Ishikawa (cell line): ENCODE data around the gene BMPR1A.

Experiments
- CEBPB ChIP-seq: IDR thresholded peaks from 2 replicates; pipeline ENCODE4 v1.6.1; 2012
- CREB1 ChIP-seq: IDR thresholded peaks from 2 replicates; pipeline ENCODE4 v1.6.1; 2012; ENCODE audit warnings: low read depth
- EGR1 ChIP-seq: IDR thresholded peaks from 2 replicates; pipeline ENCODE4 v1.6.1; 2012
- EP300 ChIP-seq: IDR thresholded peaks from 2 replicates; pipeline ENCODE4 v1.6.1; 2012; ENCODE audit warnings: borderline replicate concordance
- FOXM1 ChIP-seq: IDR thresholded peaks from 2 replicates; pipeline ENCODE4 v1.6.1; 2012; ENCODE audit warnings: low read depth, borderline replicate concordance
- NFIC ChIP-seq: IDR thresholded peaks from 2 replicates; pipeline ENCODE4 v1.6.1; 2012
- RAD21 ChIP-seq: IDR thresholded peaks from 2 replicates; pipeline ENCODE4 v1.6.1; 2012; ENCODE audit warnings: low read depth
- TAF1 ChIP-seq: IDR thresholded peaks from 2 replicates; pipeline ENCODE4 v1.6.1; 2012; ENCODE audit warnings: low read depth, mild to moderate bottlenecking
- TCF12 ChIP-seq: IDR thresholded peaks from 2 replicates; pipeline ENCODE4 v1.6.1; 2012; ENCODE audit warnings: low read depth
- TEAD4 ChIP-seq: IDR thresholded peaks from 2 replicates; pipeline ENCODE4 v1.6.1; 2012
- USF1 ChIP-seq: IDR thresholded peaks from 2 replicates; pipeline ENCODE4 v1.6.1; 2012
- YY1 ChIP-seq: IDR thresholded peaks from 2 replicates; pipeline ENCODE4 v1.6.1; 2012; ENCODE audit warnings: low read depth
- ZBTB7A ChIP-seq: IDR thresholded peaks from 2 replicates; pipeline ENCODE4 v1.6.1; 2012; ENCODE audit warnings: low read depth
- TF ChIP-seq, protein P1 (sequence below): IDR thresholded peaks from 2 replicates; pipeline ENCODE4 v1.6.1; 2012
- TF ChIP-seq, protein P2 (sequence below): IDR thresholded peaks from 2 replicates; pipeline ENCODE4 v1.6.1; 2012; ENCODE audit warnings: low read depth, mild to moderate bottlenecking

Gene BMPR1A

DNA sequence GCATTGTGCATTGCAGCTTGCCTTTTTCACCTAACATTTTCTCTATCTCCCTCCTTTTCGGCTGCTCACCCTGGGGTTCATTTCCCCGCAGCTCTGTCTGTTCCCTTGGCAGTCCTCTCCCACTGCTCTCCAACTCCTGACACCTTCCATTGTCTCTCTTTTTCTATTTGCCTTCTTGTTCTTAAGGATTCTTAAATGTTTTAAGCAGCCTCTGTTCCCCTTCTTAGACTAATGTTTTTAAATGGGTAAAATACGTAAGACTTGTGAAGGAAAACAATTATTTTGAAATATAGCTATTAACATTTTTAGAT lies 19.4 kb downstream of the BMPR1A start:
- TF ChIP-seq FOXM1: no peak
- no peak for TF ChIP-seq CREB1
- no peak for TF ChIP-seq YY1
- TF ChIP-seq TEAD4: no peak

GRCh38 chr10:86779220-86780017 lies 23.0 kb downstream of the BMPR1A start:
- TF ChIP-seq NFIC (no peak), YY1 (no peak), TAF1 (no peak), TEAD4 (no peak), CREB1 (no peak), USF1 (no peak), TCF12 (no peak), ZBTB7A (no peak), RAD21 (no peak), FOXM1 (no peak), EGR1 (no peak), CEBPB (no peak), EP300 (no peak)
- TF ChIP-seq, protein P1, sequence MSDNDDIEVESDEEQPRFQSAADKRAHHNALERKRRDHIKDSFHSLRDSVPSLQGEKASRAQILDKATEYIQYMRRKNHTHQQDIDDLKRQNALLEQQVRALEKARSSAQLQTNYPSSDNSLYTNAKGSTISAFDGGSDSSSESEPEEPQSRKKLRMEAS: no peak
- TF ChIP-seq, protein P2, sequence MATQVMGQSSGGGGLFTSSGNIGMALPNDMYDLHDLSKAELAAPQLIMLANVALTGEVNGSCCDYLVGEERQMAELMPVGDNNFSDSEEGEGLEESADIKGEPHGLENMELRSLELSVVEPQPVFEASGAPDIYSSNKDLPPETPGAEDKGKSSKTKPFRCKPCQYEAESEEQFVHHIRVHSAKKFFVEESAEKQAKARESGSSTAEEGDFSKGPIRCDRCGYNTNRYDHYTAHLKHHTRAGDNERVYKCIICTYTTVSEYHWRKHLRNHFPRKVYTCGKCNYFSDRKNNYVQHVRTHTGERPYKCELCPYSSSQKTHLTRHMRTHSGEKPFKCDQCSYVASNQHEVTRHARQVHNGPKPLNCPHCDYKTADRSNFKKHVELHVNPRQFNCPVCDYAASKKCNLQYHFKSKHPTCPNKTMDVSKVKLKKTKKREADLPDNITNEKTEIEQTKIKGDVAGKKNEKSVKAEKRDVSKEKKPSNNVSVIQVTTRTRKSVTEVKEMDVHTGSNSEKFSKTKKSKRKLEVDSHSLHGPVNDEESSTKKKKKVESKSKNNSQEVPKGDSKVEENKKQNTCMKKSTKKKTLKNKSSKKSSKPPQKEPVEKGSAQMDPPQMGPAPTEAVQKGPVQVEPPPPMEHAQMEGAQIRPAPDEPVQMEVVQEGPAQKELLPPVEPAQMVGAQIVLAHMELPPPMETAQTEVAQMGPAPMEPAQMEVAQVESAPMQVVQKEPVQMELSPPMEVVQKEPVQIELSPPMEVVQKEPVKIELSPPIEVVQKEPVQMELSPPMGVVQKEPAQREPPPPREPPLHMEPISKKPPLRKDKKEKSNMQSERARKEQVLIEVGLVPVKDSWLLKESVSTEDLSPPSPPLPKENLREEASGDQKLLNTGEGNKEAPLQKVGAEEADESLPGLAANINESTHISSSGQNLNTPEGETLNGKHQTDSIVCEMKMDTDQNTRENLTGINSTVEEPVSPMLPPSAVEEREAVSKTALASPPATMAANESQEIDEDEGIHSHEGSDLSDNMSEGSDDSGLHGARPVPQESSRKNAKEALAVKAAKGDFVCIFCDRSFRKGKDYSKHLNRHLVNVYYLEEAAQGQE: no peak

GRCh38 chr10:86782701-86783418 lies 26.4 kb downstream of the BMPR1A start:
- TF ChIP-seq EP300 (no peak), EGR1 (no peak), FOXM1 (no peak), NFIC (no peak)
- TF ChIP-seq, protein P2: no peak

- no peak for TF ChIP-seq EGR1
- TF ChIP-seq TEAD4: no peak
- no peak for TF ChIP-seq CREB1
These were observed 28.6 kb downstream of the BMPR1A start for GRCh38 chr10:86785037-86785436.

DNA sequence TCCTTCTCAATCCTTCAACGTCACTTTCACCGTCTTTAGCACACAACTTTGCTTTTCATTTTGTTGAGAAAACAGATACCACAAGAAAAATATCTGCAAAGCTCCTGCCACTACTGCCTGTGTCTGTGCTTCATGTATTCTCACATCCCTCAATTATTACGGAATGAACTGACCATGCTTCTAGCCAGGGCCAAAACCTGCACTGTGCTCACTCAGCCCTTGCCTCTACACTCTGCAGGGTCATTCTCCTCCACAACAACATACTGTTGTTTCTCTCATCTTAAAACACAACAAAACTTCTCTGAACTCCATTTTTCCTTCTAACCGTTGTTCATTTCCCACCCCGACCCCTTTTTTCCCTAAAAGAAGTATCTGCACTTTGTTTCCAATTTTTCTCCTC lies 29.5 kb downstream of the BMPR1A start:
- TF ChIP-seq EP300 (no peak), EGR1 (no peak), USF1 (no peak), RAD21 (no peak)
- TF ChIP-seq, protein P2: no peak

GRCh38 chr10:86786368-86786767 lies 29.9 kb downstream of the BMPR1A start:
- TF ChIP-seq CREB1 (no peak), TAF1 (no peak), ZBTB7A (no peak), TCF12 (no peak), CEBPB (no peak), FOXM1 (no peak), EP300 (no peak), TEAD4 (no peak), YY1 (no peak), NFIC (no peak)
- TF ChIP-seq, protein P2: no peak
- TF ChIP-seq, protein P1: no peak
